ENCODE data around the gene CLIP1. TPM values are rescaled to one million over a fixed set of nuclear protein-coding genes. Genes with fewer than 3 reads are reported as not detected.

The CLIP1 gene
- total RNA-seq, 6 experiments from 2014 or later, result 35.4 to 63.4 (median 43.1) TPM

DNA sequence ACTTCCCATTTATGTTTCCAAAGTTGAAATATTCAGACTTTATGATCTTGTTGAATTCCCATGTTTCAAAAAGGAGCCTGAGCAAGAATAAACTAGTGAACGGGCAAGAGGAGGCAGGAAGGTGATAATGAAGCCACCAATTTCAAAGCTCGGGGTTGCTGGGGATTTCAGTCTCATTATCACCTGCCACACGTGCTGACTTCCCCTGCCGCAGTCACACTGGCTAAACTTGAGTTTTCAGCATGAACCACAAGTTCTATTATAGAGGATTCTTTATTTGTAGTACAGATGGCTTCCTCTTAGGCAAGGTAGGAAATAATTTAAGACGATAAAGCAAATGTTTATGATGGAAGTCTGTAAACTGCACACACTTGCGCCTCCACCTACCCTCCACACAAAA lies 178.5 kb downstream of the CLIP1 start:
- Histone ChIP-seq H3K36me3 (peaks cover 0 to 23% (median 5%) of the 10 kb centered on the region in 4 donors), H3K4me3 (no peak overlapping the region), H3K27ac (no peak overlapping the region), H3K4me1 (no peaks in the 10 kb centered on the region), H3K27me3 (no peaks in the 10 kb centered on the region), H3K9me3 (no peaks in the 10 kb centered on the region)
- DNase-seq (no peak), ATAC-seq (no peak)
- WGBS (ENCODE audit: insufficient coverage, low coverage, low lambda C conversion rate, missing lambda C conversion rate), result 69% methylated on average over 6 of the region's 6 CpGs
- TF ChIP-seq, protein P1, sequence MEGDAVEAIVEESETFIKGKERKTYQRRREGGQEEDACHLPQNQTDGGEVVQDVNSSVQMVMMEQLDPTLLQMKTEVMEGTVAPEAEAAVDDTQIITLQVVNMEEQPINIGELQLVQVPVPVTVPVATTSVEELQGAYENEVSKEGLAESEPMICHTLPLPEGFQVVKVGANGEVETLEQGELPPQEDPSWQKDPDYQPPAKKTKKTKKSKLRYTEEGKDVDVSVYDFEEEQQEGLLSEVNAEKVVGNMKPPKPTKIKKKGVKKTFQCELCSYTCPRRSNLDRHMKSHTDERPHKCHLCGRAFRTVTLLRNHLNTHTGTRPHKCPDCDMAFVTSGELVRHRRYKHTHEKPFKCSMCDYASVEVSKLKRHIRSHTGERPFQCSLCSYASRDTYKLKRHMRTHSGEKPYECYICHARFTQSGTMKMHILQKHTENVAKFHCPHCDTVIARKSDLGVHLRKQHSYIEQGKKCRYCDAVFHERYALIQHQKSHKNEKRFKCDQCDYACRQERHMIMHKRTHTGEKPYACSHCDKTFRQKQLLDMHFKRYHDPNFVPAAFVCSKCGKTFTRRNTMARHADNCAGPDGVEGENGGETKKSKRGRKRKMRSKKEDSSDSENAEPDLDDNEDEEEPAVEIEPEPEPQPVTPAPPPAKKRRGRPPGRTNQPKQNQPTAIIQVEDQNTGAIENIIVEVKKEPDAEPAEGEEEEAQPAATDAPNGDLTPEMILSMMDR (IDR thresholded peaks at IDR 0.05), result no peak
- TF ChIP-seq POLR2A (IDR thresholded peaks at IDR 0.05), result no peak
- intact Hi-C loops (cut with DNase I), result no loop called here

DNA sequence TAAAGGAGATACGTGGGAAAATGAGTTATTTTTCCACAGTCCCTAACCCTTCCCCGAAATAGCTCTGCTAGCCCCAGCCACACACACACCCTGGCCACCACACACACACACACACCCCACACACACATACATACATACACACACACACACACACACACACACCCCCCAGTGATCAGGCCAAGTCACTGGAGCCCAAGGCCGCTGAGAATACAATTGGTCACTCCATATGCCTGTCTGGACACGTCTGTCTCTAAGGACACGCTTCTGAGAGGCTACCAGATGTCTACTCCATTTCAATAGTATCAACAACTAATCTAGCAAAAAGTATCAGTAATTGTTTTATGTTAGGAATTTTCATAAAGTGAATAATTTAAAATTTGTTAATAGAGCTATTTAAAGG lies 183.6 kb downstream of the CLIP1 start:
- 97% methylated on average over 5 of the region's 5 CpGs for WGBS (ENCODE audit: insufficient coverage, low coverage, low lambda C conversion rate, missing lambda C conversion rate)
- intact Hi-C loops (cut with DNase I), result no loop called here
- Histone ChIP-seq H3K27ac (no peak overlapping the region), H3K4me3 (no peak overlapping the region), H3K36me3 (peaks cover 0 to 28% (median 5%) of the 10 kb centered on the region in 4 donors), H3K27me3 (no peaks in the 10 kb centered on the region), H3K4me1 (peaks cover 0 to 13% (median 0%) of the 10 kb centered on the region in 4 donors), H3K9me3 (no peaks in the 10 kb centered on the region)
- DNase-seq, result no peak
- ATAC-seq, result no peak
- TF ChIP-seq, protein P1 (IDR thresholded peaks at IDR 0.05), result no peak
- TF ChIP-seq POLR2A (IDR thresholded peaks at IDR 0.05), result no peak

DNA sequence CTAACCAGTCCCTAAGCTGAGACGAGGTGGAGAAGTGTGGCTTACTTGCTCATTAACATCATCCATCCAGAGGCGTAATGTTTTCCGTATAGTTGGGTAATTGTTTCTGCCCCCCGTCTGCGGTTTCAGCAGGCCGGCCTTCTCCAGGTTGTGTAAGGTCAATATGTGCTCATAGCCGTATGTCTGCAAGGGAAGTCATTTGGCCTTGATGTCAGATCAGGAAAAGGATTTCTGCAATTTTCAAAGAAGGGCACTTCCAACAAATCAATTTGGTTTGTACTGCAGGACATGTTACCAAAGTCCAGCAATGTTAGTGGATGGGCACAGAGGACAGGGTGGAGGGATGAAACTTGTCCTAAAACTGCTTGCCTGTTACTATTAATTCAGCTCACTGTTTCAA lies 186.7 kb downstream of the CLIP1 start:
- Histone ChIP-seq H3K9me3 (no peaks in the 10 kb centered on the region), H3K27me3 (no peaks in the 10 kb centered on the region), H3K27ac (no peak overlapping the region), H3K36me3 (peaks cover 0 to 35% (median 8%) of the 10 kb centered on the region in 4 donors), H3K4me3 (no peak overlapping the region), H3K4me1 (peaks cover 0 to 13% (median 0%) of the 10 kb centered on the region in 4 donors)
- ATAC-seq (peak; percentile 54 to 94 (median 76)), DNase-seq (peak in 1 of 3 donors; percentile 48)
- TF ChIP-seq, protein P1 (IDR thresholded peaks at IDR 0.05), result no peak
- no peak for TF ChIP-seq POLR2A (IDR thresholded peaks at IDR 0.05)
- intact Hi-C loops (cut with DNase I), result no loop called here
- WGBS (ENCODE audit: insufficient coverage, low coverage, low lambda C conversion rate, missing lambda C conversion rate), result 27% methylated on average over 2 of the region's 7 CpGs

DNA sequence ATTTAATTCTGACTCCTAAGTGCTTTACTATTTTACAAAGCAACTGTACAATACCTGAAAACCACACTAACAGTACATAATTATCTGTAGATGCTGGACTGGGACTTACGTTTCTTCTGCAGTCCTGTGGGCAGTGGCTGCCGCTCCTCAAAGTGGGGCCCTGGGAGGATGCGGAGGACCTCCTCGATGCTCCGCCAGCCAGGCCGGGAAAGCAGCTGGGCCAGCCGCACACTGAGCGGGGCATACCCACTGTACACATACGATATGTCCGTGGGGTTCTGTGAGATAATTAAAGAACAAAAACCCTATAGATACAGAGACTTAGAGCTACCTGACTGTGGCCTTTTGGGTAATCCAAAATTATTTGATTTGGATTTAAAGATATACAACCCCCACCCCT lies 189.8 kb downstream of the CLIP1 start:
- DNase-seq (no peak), ATAC-seq (no peak)
- H3K27ac ChIP-seq, result no peak overlapping the region
- no peak overlapping the region for H3K4me3 ChIP-seq
- TF ChIP-seq, protein P1 (IDR thresholded peaks at IDR 0.05), result no peak
- no peaks in the 10 kb centered on the region for H3K27me3 ChIP-seq
- peaks cover 0 to 35% (median 8%) of the 10 kb centered on the region in 4 donors for H3K36me3 ChIP-seq
- WGBS (ENCODE audit: insufficient coverage, low coverage, low lambda C conversion rate, missing lambda C conversion rate), result 96% methylated on average over 4 of the region's 10 CpGs
- intact Hi-C loops (cut with DNase I), result no loop called here
- no peaks in the 10 kb centered on the region for H3K9me3 ChIP-seq
- H3K4me1 ChIP-seq, result peaks cover 0 to 13% (median 0%) of the 10 kb centered on the region in 4 donors

DNA sequence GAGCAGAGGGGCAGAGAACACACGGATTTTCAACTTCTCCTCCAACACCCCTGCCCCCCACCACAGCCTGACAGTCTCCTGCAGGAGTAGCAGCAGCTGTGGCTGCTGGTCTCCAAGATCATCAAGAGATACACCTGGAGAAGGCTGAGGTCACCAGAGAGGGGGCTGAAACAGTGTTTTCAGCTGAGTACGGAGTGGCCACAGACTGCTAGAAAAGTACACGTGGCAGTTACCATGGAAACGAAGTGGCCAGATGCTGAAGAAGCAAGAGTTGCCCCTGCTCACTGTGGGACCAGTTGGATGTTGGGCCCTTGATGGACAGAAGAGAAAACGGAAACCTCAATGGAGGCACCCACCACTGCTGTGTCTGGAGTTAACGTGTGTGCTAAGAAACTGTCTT lies 191.7 kb downstream of the CLIP1 start:
- TF ChIP-seq, protein P1 (IDR thresholded peaks at IDR 0.05), result no peak
- no peak for TF ChIP-seq POLR2A (IDR thresholded peaks at IDR 0.05)
- Histone ChIP-seq H3K9me3 (no peaks in the 10 kb centered on the region), H3K27ac (no peak overlapping the region), H3K27me3 (no peaks in the 10 kb centered on the region), H3K36me3 (peaks cover 0 to 35% (median 8%) of the 10 kb centered on the region in 4 donors), H3K4me3 (no peak overlapping the region), H3K4me1 (peaks cover 0 to 13% (median 5%) of the 10 kb centered on the region in 4 donors)
- intact Hi-C loops (cut with DNase I), result no loop called here
- no peak for ATAC-seq
- WGBS (ENCODE audit: insufficient coverage, low coverage, low lambda C conversion rate, missing lambda C conversion rate), result 66% methylated on average over 4 of the region's 6 CpGs
- DNase-seq, result no peak
